ENCODE measurements around the gene HMGXB3. TPM values are rescaled to one million over a fixed set of nuclear protein-coding genes. Genes with fewer than 3 reads are reported as not detected.
"Not testable (repeated sequence)": the region's sequence is repeated elsewhere in the genome, so short reads cannot be mapped to it uniquely, and the experiment has no call there.

HMGXB3 gene
- total RNA-seq, 2 experiments from 2014 or later = 27.4 to 29.3 TPM

- Histone ChIP-seq H3K27me3 (ENCODE audit: control insufficient read depth in 1 of 2, insufficient read depth in 2 of 2, low read length in 2 of 2) (no peaks in the 10 kb centered on the region), H3K9me3 (ENCODE audit: control insufficient read depth in 1 of 2, insufficient read depth in 1 of 2, low read length in 2 of 2) (no peaks in the 10 kb centered on the region), H3K4me1 (ENCODE audit: insufficient read depth, low read length) (peaks cover 13% of the 10 kb centered on the region), H3K27ac (ENCODE audit: low read depth in 1 of 2, low read length in 2 of 2) (no peak overlapping the region), H3K36me3 (ENCODE audit: insufficient read depth, low read length) (peaks cover 91% of the 10 kb centered on the region), H3K4me3 (ENCODE audit: low read length) (no peak overlapping the region)
- TF ChIP-seq CTCF (IDR thresholded peaks at IDR 0.05) = no peak
- Mint-ChIP-seq H3K4me1 (ENCODE audit: low read depth) (peaks cover 28% of the 10 kb centered on the region), H3K27me3 (no peaks in the 10 kb centered on the region), H3K4me3 (no peak overlapping the region), H3K27ac (no peak overlapping the region), H3K9me3 (no peaks in the 10 kb centered on the region), H3K36me3 (ENCODE audit: low read depth) (peaks cover 96% of the 10 kb centered on the region)
- ATAC-seq (ENCODE audit: poor library complexity) (no peak), DNase-seq (peak in 3 of 14 experiments; percentile 21 to 76 (median 33))
- intact Hi-C loops (cut with DNase I, micrococcal nuclease) = no loop called here
- ChIA-PET CTCF (interaction anchor here (1.0 kb wide), 1 partner anchor 55 kb away, joined by 3 read pairs; no protein-coding TSS in a partner anchor), POLR2A (no interaction called here)
These were observed 45.5 kb downstream of the HMGXB3 start for GRCh38 chr5:150046031-150046430.

GRCh38 chr5:150050172-150050811 lies 49.8 kb downstream of the HMGXB3 start:
- H3K4me1 Mint-ChIP-seq (ENCODE audit: low read depth); H3K4me3 ChIP-seq (ENCODE audit: low read length); H3K4me3 Mint-ChIP-seq; DNase-seq; ATAC-seq (ENCODE audit: poor library complexity); H3K9me3 Mint-ChIP-seq; H3K27ac ChIP-seq (ENCODE audit: low read depth in 1 of 2, low read length in 2 of 2); H3K4me1 ChIP-seq (ENCODE audit: insufficient read depth, low read length); H3K9me3 ChIP-seq (ENCODE audit: control insufficient read depth in 1 of 2, insufficient read depth in 1 of 2, low read length in 2 of 2); CTCF ChIA-PET; H3K27me3 Mint-ChIP-seq; intact Hi-C loops (cut with DNase I, micrococcal nuclease); H3K27ac Mint-ChIP-seq; H3K27me3 ChIP-seq (ENCODE audit: control insufficient read depth in 1 of 2, insufficient read depth in 2 of 2, low read length in 2 of 2): not testable (repeated sequence)
- peaks cover 91% of the 10 kb centered on the region for H3K36me3 Mint-ChIP-seq (ENCODE audit: low read depth)
- peaks cover 85% of the 10 kb centered on the region for H3K36me3 ChIP-seq (ENCODE audit: insufficient read depth, low read length)
- POLR2A ChIA-PET = interaction anchor here (1.6 kb wide), 1 partner anchor 11 kb away, joined by 3 read pairs; no protein-coding TSS in a partner anchor

GRCh38 chr5:150051657-150052195 lies 51.2 kb downstream of the HMGXB3 start:
- TF ChIP-seq CTCF (IDR thresholded peaks at IDR 0.05) = no peak
- CTCF ChIA-PET = interaction anchor here (0.6 kb wide), 1 partner anchor 100 kb away, joined by 3 read pairs; no protein-coding TSS in a partner anchor

More at GRCh38 chr5:150051657-150052195, 51.2 kb downstream of the HMGXB3 start:
- H3K4me1 ChIP-seq (ENCODE audit: insufficient read depth, low read length) = no peaks in the 10 kb centered on the region
- intact Hi-C loops (cut with DNase I, micrococcal nuclease) = no loop called here
- no peak overlapping the region for H3K27ac Mint-ChIP-seq
- no peak overlapping the region for H3K4me3 Mint-ChIP-seq
- no peak for ATAC-seq (ENCODE audit: poor library complexity)
- peaks cover 85% of the 10 kb centered on the region for H3K36me3 Mint-ChIP-seq (ENCODE audit: low read depth)
- POLR2A ChIA-PET = no interaction called here
- no peak overlapping the region for H3K27ac ChIP-seq (ENCODE audit: low read depth in 1 of 2, low read length in 2 of 2)
- H3K4me3 ChIP-seq (ENCODE audit: low read length) = no peak overlapping the region
- H3K4me1 Mint-ChIP-seq (ENCODE audit: low read depth) = no peaks in the 10 kb centered on the region
- DNase-seq = no peak
- H3K9me3 Mint-ChIP-seq = no peaks in the 10 kb centered on the region
- peaks cover 78% of the 10 kb centered on the region for H3K36me3 ChIP-seq (ENCODE audit: insufficient read depth, low read length)
- no peaks in the 10 kb centered on the region for H3K27me3 Mint-ChIP-seq
- H3K27me3 ChIP-seq (ENCODE audit: control insufficient read depth in 1 of 2, insufficient read depth in 2 of 2, low read length in 2 of 2) = no peaks in the 10 kb centered on the region
- no peaks in the 10 kb centered on the region for H3K9me3 ChIP-seq (ENCODE audit: control insufficient read depth in 1 of 2, insufficient read depth in 1 of 2, low read length in 2 of 2)

Measured in CD4-positive, alpha-beta T cell (primary cell).